Measurements from ENCODE around the gene STAT3. TPM values are rescaled to one million over a fixed set of nuclear protein-coding genes. Genes with fewer than 3 reads are reported as not detected.
A peak's percentile ranks its signal among the peaks of the same experiment; 100 is the strongest.

Gene STAT3
- total and polyA plus RNA-seq, 2 of the 13 experiments (the other 11 are each of a cell fraction or from before 2014, with no cell fraction given): 61.8 to 62.4 TPM

GRCh38 chr17:42288803-42289610 lies 99.2 kb downstream of the STAT3 start (continued):
- TF ChIP-seq ZBTB34 (CRISPR knock-in tag; IDR thresholded peaks at IDR 0.05) (peak; percentile 69; the same call in 1 of the 2 replicates), MAFG (CRISPR knock-in tag; IDR thresholded peaks at IDR 0.05) (0 out of 2 replicates have a peak, but pooled peaks have one; percentile 1), HNRNPL (IDR thresholded peaks at IDR 0.05; ENCODE audit: low read depth, low read length) (0 out of 2 replicates have a peak, but pooled peaks have one; percentile 19), ZNF709 (CRISPR knock-in tag; IDR thresholded peaks at IDR 0.05) (no peak), PHF5A (CRISPR knock-in tag; IDR thresholded peaks at IDR 0.05; ENCODE audit: low read depth, unreplicated experiment) (no peak), ZMAT5 (CRISPR knock-in tag; IDR thresholded peaks at IDR 0.05; ENCODE audit: borderline replicate concordance, low read depth) (no peak), ARID2 (CRISPR knock-in tag; IDR thresholded peaks at IDR 0.05; ENCODE audit: borderline replicate concordance) (no peak), TAF1 (CRISPR knock-in tag; IDR thresholded peaks at IDR 0.05) (no peak), THAP9 (CRISPR knock-in tag; IDR thresholded peaks at IDR 0.05; ENCODE audit: borderline replicate concordance) (peak; percentile 24; the same call in 1 of the 2 replicates), PTBP1 (IDR thresholded peaks at IDR 0.05; ENCODE audit: low read depth, low read length, poor library complexity, severe bottlenecking) (no peak), NFKB2 (CRISPR knock-in tag; IDR thresholded peaks at IDR 0.05; ENCODE audit: borderline replicate concordance) (0 out of 2 replicates have a peak, but pooled peaks have one; percentile 28), RCOR2 (CRISPR knock-in tag; IDR thresholded peaks at IDR 0.05) (no peak), HMGXB4 (CRISPR knock-in tag; IDR thresholded peaks at IDR 0.05; ENCODE audit: borderline replicate concordance in 1 of 2, low read depth in 1 of 2) (no peak), MEIS1 (CRISPR knock-in tag; IDR thresholded peaks at IDR 0.05; ENCODE audit: borderline replicate concordance) (no peak), ZNF317 (CRISPR knock-in tag; IDR thresholded peaks at IDR 0.05) (no peak), ZNF572 (CRISPR knock-in tag; IDR thresholded peaks at IDR 0.05) (0 out of 2 replicates have a peak, but pooled peaks have one; percentile 8), ZNF333 (CRISPR knock-in tag; IDR thresholded peaks at IDR 0.05; ENCODE audit: borderline replicate concordance) (no peak), THAP8 (CRISPR knock-in tag; IDR thresholded peaks at IDR 0.05; ENCODE audit: borderline replicate concordance) (no peak), SNAPC5 (CRISPR knock-in tag; IDR thresholded peaks at IDR 0.05; ENCODE audit: borderline replicate concordance) (no peak)
